NCI-H2196 (cell line): Measurements from ENCODE around the gene UNC119B.
"Not testable (repeated sequence)": the region's sequence is repeated elsewhere in the genome, so short reads cannot be mapped to it uniquely, and the experiment has no call there.

Experiments used
- DNase-seq: peaks from one replicate; lab custom pipeline; 2025; ENCODE audit not compliant: unreplicated experiment; lab: John Stamatoyannopoulos, UW

Gene UNC119B

GRCh38 chr12:120710031-120710804, at the start of gene UNC119B:
Gene UNC119B, plus strand, starts transcription at chr12:120710458. Its CDS starts 17 bp downstream, at chr12:120710475.
- peak; percentile 63 for DNase-seq

- no peak for DNase-seq
Measured at GRCh38 chr12:120661432-120661831, 48.8 kb upstream of the UNC119B start.

GRCh38 chr12:120662879-120663278, 47.4 kb upstream of the UNC119B start:
- no peak for DNase-seq

- no peak for DNase-seq
Measured at GRCh38 chr12:120663741-120664140, 46.5 kb upstream of the UNC119B start.

- no peak for DNase-seq
Measured at GRCh38 chr12:120666571-120667390, 43.5 kb upstream of the UNC119B start.

GRCh38 chr12:120668091-120668867, 42.0 kb upstream of the UNC119B start:
- DNase-seq = no peak

- DNase-seq = no peak
Measured at GRCh38 chr12:120668868-120669840, 41.1 kb upstream of the UNC119B start.

- not testable (repeated sequence) for DNase-seq
Measured at GRCh38 chr12:120670237-120670636, 40.0 kb upstream of the UNC119B start.

- DNase-seq = no peak
Measured at GRCh38 chr12:120670667-120671066, 39.6 kb upstream of the UNC119B start.

GRCh38 chr12:120674097-120674636, 36.1 kb upstream of the UNC119B start:
- DNase-seq = no peak

- DNase-seq = no peak
Measured at GRCh38 chr12:120677765-120678473, 32.3 kb upstream of the UNC119B start.

- no peak for DNase-seq
Measured at GRCh38 chr12:120678572-120678971, 31.7 kb upstream of the UNC119B start.

- DNase-seq = no peak
Measured at GRCh38 chr12:120680165-120680738, 30.0 kb upstream of the UNC119B start.

- no peak for DNase-seq
Measured at GRCh38 chr12:120684523-120684932, 25.7 kb upstream of the UNC119B start.

GRCh38 chr12:120685522-120685921, 24.7 kb upstream of the UNC119B start:
- no peak for DNase-seq

GRCh38 chr12:120686151-120686689, 24.0 kb upstream of the UNC119B start:
- peak; percentile 99 for DNase-seq

- DNase-seq = peak; percentile 97
Measured at GRCh38 chr12:120686690-120687577, 23.3 kb upstream of the UNC119B start, which contains the start of gene MLEC. Gene MLEC, plus strand, starts transcription at chr12:120687149. Its CDS starts 148 bp downstream, at chr12:120687297.
